Glutamatergic neuron (in vitro differentiated cells): ENCODE measurements around the gene PSKH1. TPM values are rescaled to one million over a fixed set of nuclear protein-coding genes. Genes with fewer than 3 reads are reported as not detected.
A peak's percentile ranks its signal among the peaks of the same experiment; 100 is the strongest.

Source experiments
- DNase-seq: peaks from one replicate; pipeline ENCODE4 v3.0.0; 2022
- H3K27ac Mint-ChIP-seq: one replicate; pipeline ENCODE4 v1.8.0; 2020; ENCODE audit warnings: mild to moderate bottlenecking, mixed read lengths, inconsistent platforms; ENCODE audit not compliant: unreplicated experiment
- H3K27me3 Mint-ChIP-seq: one replicate; pipeline ENCODE4 v1.8.0; 2020; ENCODE audit warnings: mild to moderate bottlenecking, moderate library complexity, mixed read lengths, inconsistent platforms; ENCODE audit not compliant: unreplicated experiment
- H3K36me3 Mint-ChIP-seq: one replicate; pipeline ENCODE4 v1.8.0; 2020; ENCODE audit warnings: mild to moderate bottlenecking, mixed read lengths, inconsistent platforms; ENCODE audit not compliant: unreplicated experiment
- H3K4me1 Mint-ChIP-seq: one replicate; pipeline ENCODE4 v1.8.0; 2020; ENCODE audit warnings: mild to moderate bottlenecking, low read depth, mixed read lengths, inconsistent platforms; ENCODE audit not compliant: unreplicated experiment
- H3K4me3 Mint-ChIP-seq: one replicate; pipeline ENCODE4 v1.8.0; 2020; ENCODE audit warnings: mild to moderate bottlenecking, mixed read lengths, inconsistent platforms; ENCODE audit not compliant: unreplicated experiment
- H3K9me3 Mint-ChIP-seq: one replicate; pipeline ENCODE4 v1.8.0; 2020; ENCODE audit warnings: mild to moderate bottlenecking, moderate library complexity, mixed read lengths, inconsistent platforms; ENCODE audit not compliant: unreplicated experiment
- CTCF ChIP-seq: fragments of 200-600 bp; sonication (generic); IDR thresholded peaks from one replicate; pipeline ENCODE4 v1.5.0; 2021; ENCODE audit not compliant: partially characterized antibody, unreplicated experiment
- total RNA-seq: library from RNA; stranded (reverse); fragmentation: NEBNext Ultra II Directional; extraction: Animal tissue kit (Norgen Biotek cat#: 25700); gene quantifications from one replicate; pipeline ENCODE4 v1.2.1, GENCODE V29; 2021; ENCODE audit not compliant: unreplicated experiment

The PSKH1 gene
- total RNA-seq, 1 donor from 2014 or later = 27.9 TPM

GRCh38 chr16:67928561-67929364 lies 35.7 kb downstream of the PSKH1 start:
- Mint-ChIP-seq H3K27ac (no peak overlapping the region), H3K9me3 (peaks cover 3% of the 10 kb centered on the region), H3K4me1 (peaks cover 12% of the 10 kb centered on the region), H3K27me3 (no peaks in the 10 kb centered on the region), H3K36me3 (no peaks in the 10 kb centered on the region), H3K4me3 (no peak overlapping the region)
- DNase-seq = peak; percentile 83
- peak; percentile 49 for TF ChIP-seq CTCF

GRCh38 chr16:67930191-67930590 lies 37.1 kb downstream of the PSKH1 start:
- H3K27me3 Mint-ChIP-seq = peaks cover 4% of the 10 kb centered on the region
- peaks cover 5% of the 10 kb centered on the region for H3K9me3 Mint-ChIP-seq
- H3K4me3 Mint-ChIP-seq = no peak overlapping the region
- no peak for DNase-seq
- no peaks in the 10 kb centered on the region for H3K36me3 Mint-ChIP-seq
- H3K4me1 Mint-ChIP-seq = peaks cover 18% of the 10 kb centered on the region
- no peak overlapping the region for H3K27ac Mint-ChIP-seq
- TF ChIP-seq CTCF = no peak

- Mint-ChIP-seq H3K4me1 (peaks cover 17% of the 10 kb centered on the region), H3K36me3 (no peaks in the 10 kb centered on the region), H3K27ac (no peak overlapping the region), H3K4me3 (no peak overlapping the region), H3K9me3 (peaks cover 7% of the 10 kb centered on the region), H3K27me3 (peaks cover 6% of the 10 kb centered on the region)
- no peak for TF ChIP-seq CTCF
- DNase-seq = no peak
Measured at GRCh38 chr16:67930678-67931211, 37.7 kb downstream of the PSKH1 start.

GRCh38 chr16:67931712-67932461 lies 38.8 kb downstream of the PSKH1 start, which contains the start of gene CTRL:
Gene CTRL, minus strand, starts transcription at chr16:67931862. Its CDS starts 10 bp downstream, at chr16:67931852.
- H3K27ac Mint-ChIP-seq = no peak within 1 kb of the TSS
- no peak within 1 kb of the TSS for H3K4me3 Mint-ChIP-seq
- H3K27me3 Mint-ChIP-seq = peaks cover 14% of the 10 kb centered on the region
- H3K9me3 Mint-ChIP-seq = peaks cover 11% of the 10 kb centered on the region
- H3K4me1 Mint-ChIP-seq = peaks cover 9% of the 10 kb centered on the region
- TF ChIP-seq CTCF = peak; percentile 11
- DNase-seq = no peak
- H3K36me3 Mint-ChIP-seq = no peaks in the 10 kb centered on the region

- Mint-ChIP-seq H3K27ac (no peak overlapping the region), H3K36me3 (no peaks in the 10 kb centered on the region), H3K9me3 (peaks cover 15% of the 10 kb centered on the region), H3K4me3 (no peak overlapping the region), H3K4me1 (peaks cover 13% of the 10 kb centered on the region), H3K27me3 (peaks cover 16% of the 10 kb centered on the region)
- no peak for DNase-seq
- TF ChIP-seq CTCF = no peak
Measured at GRCh38 chr16:67932462-67932840, 39.4 kb downstream of the PSKH1 start.
